Activated effector memory CD4-positive, alpha-beta T cell treated with Interleukin-2 at 50 U/mL for 16 hours (primary cell): ENCODE results near the gene YEATS4.

Experiments used
- DNase-seq: peaks from one replicate; pipeline ENCODE4 v3.0.0-alpha.2; 2020

Gene YEATS4

DNA sequence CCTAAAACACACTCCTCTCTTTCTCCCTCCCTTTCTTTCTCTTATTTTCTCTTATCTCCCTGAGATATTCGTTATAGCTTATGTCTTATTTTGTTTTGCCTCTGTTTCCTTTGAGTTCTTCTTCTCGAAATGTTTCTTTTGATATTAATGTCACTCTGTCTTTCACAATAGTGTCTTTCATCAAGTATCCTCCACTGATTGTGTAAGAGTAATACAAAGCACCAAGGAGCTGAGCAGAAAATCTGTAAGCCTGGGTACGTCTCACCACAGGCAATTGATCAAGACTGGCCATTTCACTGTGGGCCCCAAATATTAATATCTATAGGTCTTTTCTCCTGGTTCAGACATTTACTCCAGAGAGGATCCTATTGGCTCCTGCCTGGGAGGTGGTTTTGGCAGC lies 16.2 kb upstream of the YEATS4 start:
- DNase-seq: no peak

GRCh38 chr12:69343885-69344612 lies 15.5 kb upstream of the YEATS4 start:
- DNase-seq: no peak

DNA sequence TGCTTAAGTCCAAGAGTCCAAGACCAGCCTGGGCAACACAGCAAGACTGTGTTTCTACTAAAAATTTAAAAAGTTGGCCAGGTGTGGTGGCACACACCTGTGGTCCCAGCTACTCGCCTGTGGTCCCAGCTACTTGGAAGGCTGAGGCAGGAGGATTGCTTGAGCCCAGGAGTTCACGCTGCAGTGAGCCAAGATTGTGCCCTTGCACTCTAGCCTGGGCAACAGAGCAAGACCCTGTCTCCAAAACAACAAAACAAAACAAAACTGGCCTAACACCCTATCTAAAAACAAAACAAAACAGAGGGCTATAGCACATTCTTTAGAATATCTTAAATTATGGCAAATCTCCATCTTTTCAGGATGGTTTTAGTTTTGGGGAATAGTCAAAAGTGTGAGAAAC lies 14.5 kb upstream of the YEATS4 start:
- no peak for DNase-seq

DNA sequence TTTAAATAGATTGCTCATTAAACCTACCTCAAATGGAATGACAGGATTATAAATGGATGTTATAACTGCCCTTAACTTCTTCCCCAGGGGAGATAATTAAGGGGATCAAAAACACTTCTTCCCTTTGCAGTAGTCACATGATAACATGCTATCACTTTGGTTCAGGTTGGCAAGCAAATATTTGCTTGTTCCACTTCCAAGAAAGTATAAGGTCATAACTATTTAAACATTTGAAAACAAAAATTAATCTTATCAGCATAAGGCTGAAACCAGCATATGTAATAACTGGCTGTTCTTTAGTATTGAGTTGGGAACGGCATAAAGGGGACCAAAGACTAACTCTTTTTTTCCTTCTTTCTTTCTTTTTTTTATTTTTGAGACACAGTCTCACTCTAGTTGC lies 13.8 kb upstream of the YEATS4 start:
- no peak for DNase-seq

DNA sequence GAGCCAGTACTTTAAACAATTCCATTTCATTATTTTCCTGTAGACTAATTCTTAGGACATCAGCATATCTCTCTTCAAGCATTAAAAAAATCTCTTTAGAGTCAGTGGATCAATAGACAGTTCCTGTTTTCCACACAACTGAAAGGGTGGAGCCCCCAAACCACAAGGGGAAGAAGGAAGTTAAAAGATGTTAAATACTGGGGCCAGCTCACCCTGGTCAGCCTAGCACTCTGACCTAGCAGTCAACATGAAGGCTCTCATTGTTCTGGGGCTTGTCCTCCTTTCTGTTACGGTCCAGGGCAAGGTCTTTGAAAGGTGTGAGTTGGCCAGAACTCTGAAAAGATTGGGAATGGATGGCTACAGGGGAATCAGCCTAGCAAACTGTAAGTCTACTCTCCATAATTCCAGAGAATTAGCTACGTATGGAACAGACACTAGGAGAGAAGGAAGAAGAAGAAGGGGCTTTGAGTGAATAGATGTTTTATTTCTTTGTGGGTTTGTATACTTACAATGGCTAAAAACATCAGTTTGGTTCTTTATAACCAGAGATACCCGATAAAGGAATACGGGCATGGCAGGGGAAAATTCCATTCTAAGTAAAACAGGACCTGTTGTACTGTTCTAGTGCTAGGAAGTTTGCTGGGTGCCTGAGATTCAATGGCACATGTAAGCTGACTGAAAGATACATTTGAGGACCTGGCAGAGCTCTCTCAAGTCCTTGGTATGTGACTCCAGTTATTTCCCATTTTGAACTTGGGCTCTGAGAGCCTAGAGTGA lies 11.2 kb upstream of the YEATS4 start, which contains the start of gene LYZ:
TSS of gene LYZ (plus strand) at position 220 of the 777 bp plus-strand sequence. CDS start at position 248, 28 bp downstream.
- no peak for DNase-seq

- DNase-seq: no peak
These were observed 9.4 kb upstream of the YEATS4 start for GRCh38 chr12:69350002-69350626.

GRCh38 chr12:69350777-69351176 lies 8.8 kb upstream of the YEATS4 start:
- DNase-seq: no peak

- DNase-seq: no peak
These were observed 7.9 kb upstream of the YEATS4 start for GRCh38 chr12:69351462-69352236.

GRCh38 chr12:69352904-69353303 lies 6.6 kb upstream of the YEATS4 start:
- DNase-seq: no peak

- no peak for DNase-seq
These were observed 5.4 kb upstream of the YEATS4 start for GRCh38 chr12:69354172-69354555.

GRCh38 chr12:69354556-69355187 lies 4.9 kb upstream of the YEATS4 start:
- DNase-seq: no peak

DNA sequence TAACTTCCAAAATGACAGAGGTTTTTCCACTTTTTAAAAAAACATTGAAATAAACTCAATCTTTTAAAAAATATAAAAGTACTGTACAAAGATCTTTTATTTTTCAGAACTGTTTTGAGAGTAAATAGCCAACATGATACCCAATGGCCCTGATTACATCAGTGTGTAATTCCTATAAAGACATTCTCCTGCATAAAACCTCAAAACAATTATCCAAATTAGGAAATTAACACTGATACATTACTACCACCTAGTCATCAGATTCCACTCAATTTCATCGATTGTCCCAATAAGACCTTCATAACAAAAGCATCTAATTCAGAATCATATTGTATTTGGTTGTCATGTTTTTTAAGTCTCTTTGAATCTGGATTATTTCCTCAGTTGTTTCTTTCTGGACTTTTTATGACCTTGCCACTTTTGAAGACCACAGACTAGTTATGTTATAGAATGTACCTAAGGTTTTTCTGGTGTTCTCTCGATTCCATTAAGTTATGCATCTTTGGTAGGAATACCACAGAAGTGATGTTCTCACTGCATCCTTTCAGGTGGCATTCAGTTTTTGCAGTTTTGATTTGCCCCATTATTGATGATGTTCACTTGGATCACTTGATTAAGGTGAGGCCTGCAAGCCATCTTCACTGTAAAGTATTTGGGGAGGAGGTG lies 4.0 kb upstream of the YEATS4 start:
- DNase-seq: no peak

DNA sequence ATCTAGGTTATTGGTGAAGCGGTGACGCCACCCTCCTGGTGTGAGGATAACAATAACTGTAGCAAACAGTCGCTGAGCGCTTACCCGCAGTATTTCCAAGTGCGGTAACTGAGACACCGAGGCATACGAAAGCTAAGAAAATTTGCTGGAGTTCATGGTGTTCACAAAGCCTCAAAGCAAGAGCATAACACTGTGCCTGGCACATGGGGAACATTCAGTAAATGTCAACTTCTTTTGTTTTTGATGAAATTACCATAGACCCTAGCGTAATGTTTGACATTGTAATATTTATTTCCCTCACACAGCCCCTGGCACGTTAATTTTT lies 767 bp downstream of the YEATS4 start:
- no peak for DNase-seq

- no peak for DNase-seq
These were observed 7.3 kb downstream of the YEATS4 start for GRCh38 chr12:69366796-69367195.

GRCh38 chr12:69368171-69368570 lies 8.6 kb downstream of the YEATS4 start:
- DNase-seq: no peak

DNA sequence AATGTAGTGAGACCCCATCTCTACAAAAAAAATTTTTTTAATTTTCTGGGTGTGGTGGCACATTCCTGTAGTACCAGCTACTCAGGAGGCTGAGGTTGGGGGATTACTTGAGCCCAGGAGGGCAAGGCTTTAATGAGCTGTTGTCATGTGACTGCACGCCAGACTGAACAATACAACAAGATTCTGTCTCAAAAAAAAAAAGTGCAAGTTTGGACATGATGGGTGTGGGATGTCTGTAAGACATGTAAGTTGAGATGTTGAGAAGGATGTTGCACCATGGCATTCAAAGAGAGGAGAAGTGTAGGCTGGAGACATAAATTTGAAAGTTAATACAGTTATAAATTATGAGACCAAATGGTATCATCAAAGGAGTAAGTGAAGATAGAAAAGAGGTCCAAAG lies 23.5 kb downstream of the YEATS4 start:
- no peak for DNase-seq

GRCh38 chr12:69385038-69385437 lies 25.5 kb downstream of the YEATS4 start:
- DNase-seq: no peak

GRCh38 chr12:69386921-69387320 lies 27.4 kb downstream of the YEATS4 start:
- no peak for DNase-seq

DNA sequence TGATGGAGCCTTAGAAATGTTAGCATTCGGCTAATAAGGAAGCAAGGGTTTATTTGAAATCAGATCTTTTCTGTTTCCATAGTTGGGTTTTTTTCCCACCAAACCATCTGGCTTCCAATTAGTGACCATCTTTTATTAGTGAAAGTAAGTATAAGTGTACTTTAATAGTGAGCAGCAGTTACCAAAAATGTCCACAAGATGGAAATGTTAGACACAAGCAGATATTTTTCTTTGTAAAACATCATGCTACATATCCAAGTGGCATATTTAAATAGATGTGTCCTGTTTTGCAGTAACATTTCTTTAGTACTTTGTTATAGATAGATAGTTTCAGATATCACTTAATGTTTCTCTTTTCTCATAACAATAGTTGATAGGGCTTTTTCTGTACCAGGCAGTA lies 28.8 kb downstream of the YEATS4 start:
- no peak for DNase-seq

GRCh38 chr12:69389831-69390230 lies 30.3 kb downstream of the YEATS4 start:
- no peak for DNase-seq

GRCh38 chr12:69392179-69392928 lies 32.8 kb downstream of the YEATS4 start:
- no peak for DNase-seq
